Measurements from ENCODE around the gene HOXA3. TPM values are rescaled to one million over a fixed set of nuclear protein-coding genes. Genes with fewer than 3 reads are reported as not detected.
A peak's percentile ranks its signal among the peaks of the same experiment; 100 is the strongest.

Gene HOXA3
- total and polyA plus RNA-seq, 2 of the 8 experiments (the other 6 are each of a cell fraction or from before 2014, with no cell fraction given), result not detected

GRCh38 chr7:27107391-27108381 lies 44.7 kb downstream of the HOXA3 start (continued):
- TF ChIP-seq CTBP2 (IDR thresholded peaks at IDR 0.05; ENCODE audit: borderline replicate concordance, insufficient read depth, insufficient read length, low read length), result peak; percentile 17
